ENCODE measurements around the gene SHQ1.

The SHQ1 gene

DNA sequence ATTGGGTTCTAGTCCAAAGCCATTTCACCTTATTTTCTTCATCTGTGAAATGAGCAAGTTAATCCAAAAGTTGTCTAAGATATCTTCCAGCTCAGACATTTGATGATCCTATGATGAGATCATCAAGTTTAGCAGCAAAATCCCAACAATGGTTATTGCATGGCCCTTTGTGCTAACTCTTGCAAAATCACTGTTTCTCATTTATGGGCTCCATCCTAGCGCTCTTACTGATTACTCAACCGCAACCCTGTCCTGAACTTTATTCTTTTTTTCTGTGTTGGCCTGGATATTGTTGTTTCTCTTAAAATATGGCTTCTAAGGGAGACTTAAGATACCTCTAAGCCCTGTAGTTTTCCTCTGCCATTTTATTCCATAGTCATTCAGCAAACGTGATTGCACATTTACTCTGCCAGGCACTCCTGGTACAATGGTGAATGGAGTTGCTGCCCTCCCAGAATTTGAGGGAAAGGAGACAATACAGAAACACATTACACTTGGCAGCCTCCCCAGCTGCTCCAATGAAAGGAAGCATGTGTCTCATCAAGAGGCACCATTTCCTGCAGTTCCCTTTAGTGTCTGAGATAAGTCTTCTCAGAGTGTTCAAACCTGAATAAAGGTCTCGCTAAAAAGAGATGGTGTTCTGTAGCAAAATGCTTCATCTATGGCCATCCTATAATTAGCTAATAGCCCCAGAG is 44.0 kb upstream of the SHQ1 start:
- intact Hi-C loops (cut with DNase I; ENCODE audit: low total_unique reads) = no loop called here
- TF ChIP-seq, protein P1, sequence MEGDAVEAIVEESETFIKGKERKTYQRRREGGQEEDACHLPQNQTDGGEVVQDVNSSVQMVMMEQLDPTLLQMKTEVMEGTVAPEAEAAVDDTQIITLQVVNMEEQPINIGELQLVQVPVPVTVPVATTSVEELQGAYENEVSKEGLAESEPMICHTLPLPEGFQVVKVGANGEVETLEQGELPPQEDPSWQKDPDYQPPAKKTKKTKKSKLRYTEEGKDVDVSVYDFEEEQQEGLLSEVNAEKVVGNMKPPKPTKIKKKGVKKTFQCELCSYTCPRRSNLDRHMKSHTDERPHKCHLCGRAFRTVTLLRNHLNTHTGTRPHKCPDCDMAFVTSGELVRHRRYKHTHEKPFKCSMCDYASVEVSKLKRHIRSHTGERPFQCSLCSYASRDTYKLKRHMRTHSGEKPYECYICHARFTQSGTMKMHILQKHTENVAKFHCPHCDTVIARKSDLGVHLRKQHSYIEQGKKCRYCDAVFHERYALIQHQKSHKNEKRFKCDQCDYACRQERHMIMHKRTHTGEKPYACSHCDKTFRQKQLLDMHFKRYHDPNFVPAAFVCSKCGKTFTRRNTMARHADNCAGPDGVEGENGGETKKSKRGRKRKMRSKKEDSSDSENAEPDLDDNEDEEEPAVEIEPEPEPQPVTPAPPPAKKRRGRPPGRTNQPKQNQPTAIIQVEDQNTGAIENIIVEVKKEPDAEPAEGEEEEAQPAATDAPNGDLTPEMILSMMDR (IDR thresholded peaks at IDR 0.05) = no peak
- H3K9me3 ChIP-seq = no peaks in the 10 kb centered on the region
- H3K27me3 ChIP-seq = no peaks in the 10 kb centered on the region
- H3K4me1 ChIP-seq = peaks cover 0 to 49% (median 8%) of the 10 kb centered on the region in 4 donors
- H3K4me3 ChIP-seq = no peak overlapping the region
- no peaks in the 10 kb centered on the region for H3K36me3 ChIP-seq
- no peak for DNase-seq
- peak overlapping the region; percentile 38 to 59 for H3K27ac ChIP-seq

GRCh38 chr3:72891053-72891855 is 43.0 kb upstream of the SHQ1 start:
- DNase-seq = no peak
- Histone ChIP-seq H3K4me1 (peaks cover 0 to 58% (median 9%) of the 10 kb centered on the region in 4 donors), H3K4me3 (peak overlapping the region in 1 of 2 donors; percentile 8), H3K9me3 (no peaks in the 10 kb centered on the region), H3K27me3 (no peaks in the 10 kb centered on the region), H3K36me3 (no peaks in the 10 kb centered on the region), H3K27ac (peak overlapping the region; percentile 59 to 78)
- intact Hi-C loops (cut with DNase I; ENCODE audit: low total_unique reads) = no loop called here
- TF ChIP-seq, protein P1 (IDR thresholded peaks at IDR 0.05) = no peak

GRCh38 chr3:72890166-72890925 is 42.1 kb upstream of the SHQ1 start:
- Histone ChIP-seq H3K27me3 (no peaks in the 10 kb centered on the region), H3K9me3 (no peaks in the 10 kb centered on the region), H3K27ac (peak overlapping the region; percentile 59 to 78), H3K4me3 (no peak overlapping the region), H3K36me3 (no peaks in the 10 kb centered on the region), H3K4me1 (peaks cover 0 to 59% (median 9%) of the 10 kb centered on the region in 4 donors)
- intact Hi-C loops (cut with DNase I; ENCODE audit: low total_unique reads) = no loop called here
- no peak for DNase-seq
- TF ChIP-seq, protein P1 (IDR thresholded peaks at IDR 0.05) = no peak

DNA sequence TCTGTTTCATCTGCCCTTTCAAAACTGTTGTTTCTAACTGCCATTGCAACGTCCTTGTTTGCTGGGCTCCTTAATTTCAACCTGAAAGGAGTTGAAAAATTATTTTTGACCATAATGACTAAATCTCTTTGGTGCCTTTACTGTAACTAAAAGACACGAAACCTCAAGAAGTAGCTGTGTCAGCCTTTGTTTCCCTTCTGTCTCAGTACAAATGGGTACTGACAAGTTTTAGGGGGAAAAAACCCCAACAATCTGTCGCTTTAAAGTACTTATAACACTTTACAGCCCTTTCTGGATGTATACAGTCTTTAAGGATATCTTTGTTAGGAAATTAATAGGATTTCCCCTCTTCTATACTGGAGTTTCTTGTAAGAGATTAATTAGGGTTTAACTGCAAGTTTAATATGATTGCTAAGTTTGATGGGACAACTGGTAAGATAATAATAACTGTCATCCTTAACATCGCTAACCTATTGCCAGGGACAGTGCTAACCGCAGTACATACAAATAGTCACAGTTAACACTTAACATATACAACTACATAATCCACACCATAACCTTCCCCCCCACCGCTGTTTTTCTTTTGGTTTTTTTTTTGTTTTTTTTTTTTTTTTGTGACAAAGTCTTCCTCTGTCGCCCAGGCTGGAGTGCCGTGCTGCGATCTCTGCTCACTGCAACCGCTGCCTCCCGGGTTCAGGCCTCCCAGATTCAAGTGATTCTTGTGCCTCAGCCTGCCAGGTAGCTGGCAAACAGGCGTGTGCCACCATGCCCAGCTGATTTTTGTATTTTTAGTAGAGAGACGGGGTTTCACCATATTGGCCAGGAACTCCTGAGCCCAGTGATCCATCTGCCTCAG is 41.3 kb upstream of the SHQ1 start:
- Histone ChIP-seq H3K27me3 (no peaks in the 10 kb centered on the region), H3K9me3 (no peaks in the 10 kb centered on the region), H3K4me3 (peak overlapping the region; percentile 56 to 61), H3K4me1 (peaks cover 0 to 59% (median 9%) of the 10 kb centered on the region in 4 donors), H3K27ac (peak overlapping the region; percentile 74 to 78), H3K36me3 (no peaks in the 10 kb centered on the region)
- DNase-seq = no peak
- intact Hi-C loops (cut with DNase I; ENCODE audit: low total_unique reads) = loop anchor here (5.0 kb wide), 1 partner anchor 42 kb away; the partner anchor contains the start of gene SHQ1
- TF ChIP-seq, protein P1 (IDR thresholded peaks at IDR 0.05) = no peak
